Measurements from ENCODE around the gene DNTT. TPM values are rescaled to one million over a fixed set of nuclear protein-coding genes. Genes with fewer than 3 reads are reported as not detected.

DNTT gene
- total RNA-seq = not detected

- no peak for DNase-seq
These were observed at the start of gene DNTT for GRCh38 chr10:96304230-96304629. Gene DNTT, plus strand, starts transcription at chr10:96304434. Its CDS starts 64 bp downstream, at chr10:96304498.

- DNase-seq = no peak
These were observed 49.3 kb upstream of the DNTT start for GRCh38 chr10:96254976-96255375.

- peak; percentile 24 for DNase-seq
These were observed 48.5 kb upstream of the DNTT start for GRCh38 chr10:96255549-96256333.

- peak; percentile 46 for DNase-seq
These were observed 46.3 kb upstream of the DNTT start for GRCh38 chr10:96257944-96258343.

- DNase-seq = no peak
These were observed 45.1 kb upstream of the DNTT start for GRCh38 chr10:96259150-96259549.

GRCh38 chr10:96260014-96260413, 44.2 kb upstream of the DNTT start:
- DNase-seq = no peak

- no peak for DNase-seq
These were observed 43.1 kb upstream of the DNTT start for GRCh38 chr10:96261132-96261531.

- no peak for DNase-seq
These were observed 42.3 kb upstream of the DNTT start for GRCh38 chr10:96261930-96262329.

- no peak for DNase-seq
These were observed 41.1 kb upstream of the DNTT start for GRCh38 chr10:96263176-96263575.

GRCh38 chr10:96263669-96264068, 40.6 kb upstream of the DNTT start:
- no peak for DNase-seq

- DNase-seq = no peak
These were observed 39.3 kb upstream of the DNTT start for GRCh38 chr10:96264938-96265337.

GRCh38 chr10:96266118-96266770, 38.0 kb upstream of the DNTT start:
- no peak for DNase-seq

- no peak for DNase-seq
These were observed 37.0 kb upstream of the DNTT start for GRCh38 chr10:96267234-96267705.

- no peak for DNase-seq
These were observed 35.8 kb upstream of the DNTT start for GRCh38 chr10:96268341-96268909.

- DNase-seq = no peak
These were observed 34.6 kb upstream of the DNTT start for GRCh38 chr10:96269438-96270300.

GRCh38 chr10:96270571-96270970, 33.7 kb upstream of the DNTT start:
- DNase-seq = no peak

- peak; percentile 69 for DNase-seq
These were observed 33.0 kb upstream of the DNTT start, which contains the start of gene BLNK for GRCh38 chr10:96271016-96271815. Gene BLNK, minus strand, starts transcription at chr10:96271569. Its CDS starts 171 bp downstream, at chr10:96271398.

GRCh38 chr10:96272316-96273280, 31.6 kb upstream of the DNTT start:
- DNase-seq = no peak

GRCh38 chr10:96275685-96276418, 28.4 kb upstream of the DNTT start:
- no peak for DNase-seq

Measured in tongue (tissue), 2 donors.